ENCODE results near the gene PIM2.
"Not testable (repeated sequence)": the region's sequence is repeated elsewhere in the genome, so short reads cannot be mapped to it uniquely, and the experiment has no call there.

The PIM2 gene

DNA sequence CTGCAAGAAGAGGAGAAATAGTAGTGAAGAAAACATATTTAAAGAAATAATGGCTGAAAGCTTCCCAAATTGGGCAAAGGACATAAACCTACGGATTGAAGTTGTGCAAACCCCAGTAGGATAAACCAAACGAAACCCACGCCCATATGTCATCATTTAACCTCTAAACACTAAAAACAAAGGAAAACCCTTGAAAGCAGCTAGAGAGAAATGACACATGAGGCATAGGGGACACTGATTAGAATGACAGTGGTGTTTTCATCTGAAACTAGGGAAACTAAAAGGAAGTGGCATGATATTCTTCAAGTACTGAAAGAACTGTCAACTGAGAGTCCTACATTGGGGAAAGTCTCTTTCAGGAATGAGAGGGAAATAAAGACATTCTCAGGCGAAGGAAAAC, 41.9 kb downstream of the PIM2 start:
- in situ Hi-C loops (cut with HindIII; ENCODE audit: low sequenced_read_pairs), result not testable (repeated sequence)

- in situ Hi-C loops (cut with HindIII; ENCODE audit: low sequenced_read_pairs), result not testable (repeated sequence)
Measured at GRCh38 chrX:48872017-48872416, 46.8 kb downstream of the PIM2 start.

DNA sequence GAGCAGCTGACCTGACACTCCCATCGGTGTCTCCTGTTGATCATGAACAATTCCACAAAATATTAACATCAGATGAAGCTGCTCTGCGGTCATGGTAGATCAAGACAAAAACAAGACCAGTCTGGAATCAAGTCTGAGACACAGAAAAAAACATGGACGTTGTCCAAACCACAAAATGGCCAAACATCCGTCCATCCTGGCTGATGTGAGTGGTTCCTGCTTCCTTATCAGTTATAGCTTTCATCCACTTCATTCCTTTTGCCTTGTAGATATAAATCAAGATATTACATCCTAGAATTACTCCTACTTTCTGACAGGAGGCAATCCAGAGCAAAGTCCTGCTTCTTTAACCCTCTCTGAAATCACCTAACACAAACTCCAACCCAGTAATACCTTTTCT, 54.6 kb downstream of the PIM2 start:
- in situ Hi-C loops (cut with HindIII; ENCODE audit: low sequenced_read_pairs), result no loop called here
